CD4-positive, alpha-beta T cell treated with Interleukin-4 for 1 hour (primary cell): ENCODE measurements around the gene ITPK1.

Experiments used
- DNase-seq, 2 donors: peaks; one replicate each; pipeline ENCODE4 v3.0.0-alpha.2; 2020 to 2022

The ITPK1 gene

GRCh38 chr14:93057586-93058280 lies 58.0 kb downstream of the ITPK1 start:
- no peak for DNase-seq

GRCh38 chr14:93056840-93057585 lies 58.7 kb downstream of the ITPK1 start:
- DNase-seq = no peak

DNA sequence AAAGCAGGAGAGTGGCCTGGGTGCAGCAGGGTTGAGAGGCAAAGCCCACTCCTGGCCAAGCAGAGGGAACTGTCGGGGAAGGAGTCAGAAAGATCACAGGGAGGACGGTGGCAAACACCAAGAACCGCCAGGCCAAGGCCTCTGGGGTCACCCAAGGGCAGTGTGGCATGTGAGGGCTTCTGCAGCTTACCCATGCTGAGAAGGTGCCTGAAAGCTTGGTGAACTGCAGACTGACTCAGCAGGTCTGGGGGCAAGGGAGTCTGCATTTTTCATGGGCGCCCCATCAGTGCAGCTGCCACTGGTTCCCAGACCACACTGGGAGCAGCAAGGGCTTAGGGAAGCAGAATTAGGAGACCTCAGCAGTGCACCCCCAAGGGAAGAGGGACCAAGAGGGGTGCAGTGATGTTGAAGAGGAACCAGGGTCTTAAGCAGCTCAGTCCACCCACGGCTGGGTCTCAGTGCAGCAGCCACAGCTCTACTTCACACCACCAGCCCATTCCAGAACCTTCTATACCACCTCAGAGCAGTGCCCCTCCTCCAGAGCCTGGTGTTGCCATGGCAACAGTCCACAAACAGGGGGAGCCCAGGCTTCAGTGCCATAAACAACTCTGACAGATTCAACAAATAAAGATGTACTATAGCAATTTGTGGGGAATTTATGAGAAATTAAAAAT lies 59.4 kb downstream of the ITPK1 start:
- peak; percentile 19 to 40 for DNase-seq

DNA sequence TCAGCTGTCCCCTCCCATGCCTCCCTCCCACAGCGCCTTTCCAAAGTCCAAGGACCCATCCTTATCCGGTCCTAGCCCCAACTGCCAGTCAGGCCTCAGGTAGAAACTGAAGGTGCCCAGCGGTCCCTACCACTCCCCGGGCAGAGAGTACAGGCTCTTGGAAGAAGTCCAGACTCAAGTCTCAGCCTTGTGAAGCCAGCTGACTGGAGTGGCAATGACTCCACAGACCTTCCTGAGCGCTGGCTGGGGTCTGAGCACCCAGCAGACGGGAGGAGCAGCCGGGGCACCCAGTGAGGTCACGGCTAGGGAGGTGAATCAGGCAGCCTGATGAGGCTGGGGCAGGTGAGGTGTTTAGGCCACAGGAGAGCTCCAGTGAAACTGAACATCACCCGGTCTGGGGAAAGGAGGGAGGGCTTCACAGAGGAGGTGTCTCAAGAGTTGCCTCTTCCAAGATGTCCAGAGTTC lies 60.0 kb downstream of the ITPK1 start:
- DNase-seq = no peak

DNA sequence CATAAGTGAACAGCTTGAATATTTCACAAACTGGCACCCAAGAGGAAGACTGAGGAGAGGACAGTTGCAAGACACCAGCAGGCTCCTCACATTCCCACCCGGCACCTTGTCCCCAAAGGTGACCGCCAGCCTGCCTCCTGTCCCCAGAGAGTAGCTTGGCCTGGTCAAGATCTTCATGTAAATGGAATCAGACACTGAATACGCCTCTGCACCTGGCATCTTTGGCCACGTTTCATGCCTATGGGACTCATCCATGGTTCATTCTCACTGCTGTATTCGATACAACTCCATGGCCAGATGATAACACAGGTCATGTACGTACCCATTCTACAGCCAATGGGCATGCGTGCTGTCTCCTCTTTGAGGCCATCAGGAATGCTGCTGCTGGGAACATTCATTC lies 60.8 kb downstream of the ITPK1 start:
- DNase-seq = no peak

DNA sequence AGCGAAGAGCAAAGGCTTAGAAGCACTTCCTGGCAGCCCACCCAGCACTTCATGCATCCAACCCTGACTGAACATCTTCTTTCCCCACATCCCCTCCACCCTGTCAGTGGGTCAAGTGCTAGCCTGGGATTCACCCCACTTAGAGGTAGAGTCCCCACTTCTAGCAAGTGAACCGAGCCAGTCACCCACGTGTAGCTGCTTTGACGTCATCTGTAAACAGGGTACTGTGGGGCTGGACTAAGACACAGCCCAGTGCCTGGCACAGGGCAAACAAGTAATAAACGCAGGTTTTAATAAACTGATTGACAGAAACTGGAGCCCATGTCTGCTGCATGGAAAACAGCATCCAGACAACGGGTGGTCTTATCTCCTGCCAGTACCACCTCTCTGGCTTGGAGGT lies 61.7 kb downstream of the ITPK1 start:
- no peak for DNase-seq

- DNase-seq = no peak
These were observed 63.9 kb downstream of the ITPK1 start for GRCh38 chr14:93051600-93052546.

GRCh38 chr14:93050761-93051160 lies 65.0 kb downstream of the ITPK1 start:
- no peak for DNase-seq

DNA sequence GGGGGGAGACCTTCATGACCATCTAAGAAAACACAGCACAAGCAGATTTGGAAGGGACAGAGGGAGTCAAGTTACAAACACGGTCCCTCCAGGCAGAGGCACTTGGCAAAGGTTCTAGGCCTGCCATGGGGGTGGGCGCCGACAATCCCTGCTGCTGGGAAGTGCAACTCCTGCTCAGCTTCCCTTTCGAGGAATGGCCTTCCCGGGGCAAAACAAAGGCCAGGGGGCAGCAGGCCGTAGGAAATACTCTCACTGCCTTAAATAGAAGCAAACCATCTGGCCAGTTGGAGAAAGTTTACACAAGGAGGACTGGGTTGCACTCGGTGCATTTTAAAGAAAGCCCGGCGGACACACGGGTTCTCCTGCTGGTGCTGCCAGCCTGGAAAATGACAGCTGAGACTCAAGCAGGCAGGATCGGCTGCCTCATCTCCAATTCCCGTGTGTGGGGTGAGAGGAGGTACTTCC lies 65.8 kb downstream of the ITPK1 start:
- DNase-seq = no peak

DNA sequence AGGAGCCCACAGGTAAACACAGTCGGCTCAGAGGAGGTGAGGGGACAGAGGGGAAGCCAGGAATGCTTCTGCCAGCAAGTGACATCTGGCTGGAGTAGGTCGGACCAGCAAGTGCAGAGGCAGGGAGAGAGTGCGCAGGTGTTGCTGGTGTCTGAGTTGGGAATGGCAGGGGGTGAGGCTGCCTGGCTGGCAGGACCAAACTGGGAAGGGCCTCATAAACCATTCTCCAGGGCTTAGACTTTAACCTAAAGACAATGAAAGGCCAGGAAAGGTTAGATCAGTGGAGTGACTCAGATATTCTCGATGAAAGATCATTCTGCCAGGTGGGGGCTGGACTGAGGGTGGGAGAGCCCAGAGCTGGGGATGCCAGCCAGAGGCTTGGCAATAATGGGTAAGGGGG lies 66.4 kb downstream of the ITPK1 start:
- DNase-seq = no peak

GRCh38 chr14:93048843-93049242 lies 66.9 kb downstream of the ITPK1 start:
- no peak for DNase-seq

DNA sequence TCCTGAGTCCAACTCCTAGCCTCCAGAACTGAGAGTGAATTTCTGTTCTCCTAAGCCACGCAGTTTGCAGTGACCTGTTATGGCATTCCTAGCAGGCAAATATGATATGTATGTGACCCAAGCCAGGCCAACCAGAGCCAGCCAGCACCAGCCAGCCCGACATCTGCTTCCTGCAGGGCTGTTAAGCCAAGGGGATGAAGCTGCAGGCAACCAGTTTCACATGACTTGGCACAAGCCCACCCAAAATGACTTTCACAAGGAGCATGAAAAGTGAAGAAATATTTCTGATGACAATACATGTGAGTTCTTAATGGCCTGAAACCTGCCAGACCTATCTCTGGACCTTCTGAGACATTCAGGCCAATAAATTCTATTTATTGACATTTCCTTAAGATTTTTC lies 68.1 kb downstream of the ITPK1 start:
- no peak for DNase-seq

DNA sequence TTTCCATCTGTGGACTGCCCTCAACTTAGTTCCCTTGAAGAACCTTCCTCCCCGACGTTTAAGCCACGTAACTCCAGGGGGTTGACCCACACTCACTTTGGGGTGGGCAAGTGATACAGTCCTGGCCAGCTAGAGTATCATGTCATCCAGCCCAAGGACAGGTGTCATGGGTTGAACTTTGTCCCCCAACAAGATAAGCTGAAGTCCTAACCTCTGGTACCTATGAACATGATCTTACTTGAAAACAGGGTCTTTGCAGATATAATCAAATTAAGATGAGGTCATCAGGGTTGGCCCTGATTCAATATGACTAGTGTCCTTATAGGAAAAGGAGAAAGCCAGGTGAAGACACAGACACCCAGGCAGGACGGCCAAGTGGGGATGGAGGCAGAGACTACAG lies 68.6 kb downstream of the ITPK1 start:
- no peak for DNase-seq

DNA sequence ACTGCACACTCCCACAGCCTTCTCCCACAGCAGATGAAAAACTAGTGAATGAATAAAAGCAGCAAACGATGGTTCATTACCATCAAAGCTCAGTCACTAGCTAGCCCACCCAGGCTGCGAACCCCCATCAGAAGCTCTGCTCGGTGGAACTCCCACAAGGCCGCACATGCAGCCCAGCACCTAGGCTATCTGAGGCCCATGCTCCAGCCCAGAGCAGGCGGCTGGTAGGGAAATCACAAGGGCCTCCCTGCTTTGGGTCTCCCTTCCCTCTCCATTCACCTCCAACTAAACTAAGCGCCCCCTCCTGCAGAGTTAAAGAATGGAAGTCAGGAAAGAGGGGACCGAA lies 69.0 kb downstream of the ITPK1 start:
- DNase-seq = no peak

- no peak for DNase-seq
These were observed 69.6 kb downstream of the ITPK1 start for GRCh38 chr14:93045965-93046704.

GRCh38 chr14:93045211-93045674 lies 70.5 kb downstream of the ITPK1 start:
- no peak for DNase-seq

DNA sequence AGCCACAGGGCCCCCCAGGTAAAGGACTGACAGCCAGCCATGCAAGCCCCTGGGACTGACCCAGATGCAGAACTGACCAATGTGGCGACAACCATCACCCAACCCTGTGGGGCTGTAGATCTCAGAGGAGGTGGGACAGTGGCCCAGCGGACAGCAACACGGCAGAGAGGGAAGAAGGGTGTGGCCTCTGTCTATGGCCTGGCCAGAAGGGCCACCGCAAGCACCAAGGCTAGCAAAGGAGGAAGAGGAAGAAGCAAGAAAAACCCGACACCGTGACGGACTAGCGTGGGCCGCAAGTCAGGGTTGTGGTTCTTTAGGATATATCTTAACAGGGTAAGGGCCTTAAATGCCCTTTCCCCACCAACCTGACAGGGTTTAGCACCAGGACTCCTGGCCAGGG lies 71.2 kb downstream of the ITPK1 start:
- DNase-seq = peak in 1 of 2 donors; percentile 48

GRCh38 chr14:93044121-93044520 lies 71.6 kb downstream of the ITPK1 start:
- DNase-seq = no peak

DNA sequence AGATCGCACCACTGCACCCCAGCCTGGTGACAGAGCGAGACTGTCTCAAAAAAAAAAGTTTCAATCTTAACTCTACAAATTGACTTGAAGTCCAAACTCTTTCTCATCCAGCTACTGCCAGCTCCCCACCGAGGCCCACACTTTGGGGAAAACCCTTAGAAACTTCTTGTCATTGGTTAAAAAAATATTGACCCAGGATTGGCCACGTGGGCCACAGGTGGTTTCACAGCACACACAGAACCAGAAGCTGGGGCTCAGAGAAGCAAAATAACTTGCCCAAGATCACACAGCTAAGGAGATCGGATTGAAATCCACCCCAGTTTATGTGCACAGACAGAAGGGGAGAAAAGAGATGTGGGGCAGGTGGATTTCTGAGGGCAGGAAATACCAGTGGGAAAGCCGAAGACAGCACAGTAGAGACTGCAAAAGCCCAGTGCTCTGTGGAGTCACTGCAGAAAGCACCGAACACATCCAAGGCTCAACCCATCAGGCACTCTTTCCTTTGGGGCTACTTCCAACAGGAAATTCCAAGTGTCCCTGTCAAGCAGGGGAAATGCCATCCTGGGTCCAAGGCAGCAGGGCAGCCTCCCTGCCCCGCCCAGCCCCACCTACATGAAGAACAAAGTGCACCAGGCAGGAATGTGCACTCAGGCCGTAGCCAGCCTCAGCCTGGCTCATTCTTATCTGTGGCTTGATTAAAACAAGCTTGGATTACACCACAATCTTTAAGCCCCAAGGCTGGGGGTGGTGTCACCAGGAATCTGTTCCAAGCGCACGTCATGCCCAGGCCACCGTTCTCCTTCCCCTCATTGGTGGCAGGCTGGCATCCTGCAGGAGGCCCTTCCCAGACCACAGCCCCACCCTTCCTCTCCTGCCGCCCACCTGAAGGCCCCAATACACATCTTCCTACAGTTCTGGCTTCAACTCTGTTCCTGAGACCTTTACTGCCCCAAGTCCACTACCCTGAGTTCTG lies 72.5 kb downstream of the ITPK1 start:
- no peak for DNase-seq

DNA sequence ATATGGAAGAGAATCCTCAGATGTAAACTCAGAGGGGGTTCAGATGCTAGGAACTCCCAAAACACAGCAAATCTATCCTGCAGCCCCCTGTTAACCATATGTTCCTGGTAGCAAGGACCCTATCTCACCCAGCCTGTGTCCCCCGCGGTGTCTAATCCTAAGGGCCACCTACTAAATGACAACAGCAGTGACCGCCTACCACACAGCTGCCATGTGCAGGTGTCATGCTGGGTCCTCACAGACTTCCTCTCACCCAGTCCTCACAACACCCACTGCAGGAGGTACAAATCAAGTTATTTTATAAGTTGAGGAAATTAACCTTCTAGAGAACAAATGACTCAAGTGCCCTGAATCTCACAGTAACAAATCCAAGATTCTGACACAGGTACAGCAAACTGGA lies 73.9 kb downstream of the ITPK1 start:
- no peak for DNase-seq

- DNase-seq = no peak
These were observed 74.7 kb downstream of the ITPK1 start for GRCh38 chr14:93040982-93041381.
